ENCODE measurements around the gene OR52E5.

DNA sequence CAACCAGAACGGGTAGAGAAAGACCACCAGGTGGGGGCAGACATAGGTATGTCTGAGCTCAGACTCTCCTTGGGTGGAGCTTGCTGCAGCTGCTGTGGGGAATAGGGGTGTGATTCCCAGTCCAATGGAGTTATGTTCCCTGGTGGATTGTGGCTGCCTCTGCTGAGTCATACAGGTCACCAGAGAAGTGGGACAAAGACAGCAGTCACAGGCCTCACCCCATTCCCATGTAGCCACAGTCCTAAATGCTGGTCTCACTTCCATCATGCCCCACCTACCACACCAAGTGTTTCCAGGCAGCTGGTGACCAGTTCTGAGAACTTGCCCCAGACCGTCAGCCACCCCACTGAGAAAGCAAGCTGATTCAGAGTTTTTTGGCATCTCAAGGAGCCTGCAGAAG lies 17.5 kb downstream of the OR52E5 start:
- TF ChIP-seq ZFX (IDR thresholded peaks at IDR 0.05) (no peak), EZH2phosphoT487 (IDR thresholded peaks at IDR 0.05; ENCODE audit: borderline replicate concordance) (no peak), MAX (IDR thresholded peaks at IDR 0.05) (no peak), CTCF (IDR thresholded peaks at IDR 0.05 in 2 of 3, conservative IDR thresholded peaks at IDR 0.05 in 1 of 3; ENCODE audit: borderline replicate concordance in 1 of 3, insufficient read depth in 1 of 3, low read depth in 2 of 3, low read length in 2 of 3) (no peak), YY1 (IDR thresholded peaks at IDR 0.05; ENCODE audit: extremely low read depth, insufficient replicate concordance, low read depth, low read length) (no peak)
- TF ChIP-seq, protein P1, sequence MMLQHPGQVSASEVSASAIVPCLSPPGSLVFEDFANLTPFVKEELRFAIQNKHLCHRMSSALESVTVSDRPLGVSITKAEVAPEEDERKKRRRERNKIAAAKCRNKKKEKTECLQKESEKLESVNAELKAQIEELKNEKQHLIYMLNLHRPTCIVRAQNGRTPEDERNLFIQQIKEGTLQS (IDR thresholded peaks at IDR 0.05) = no peak

Measured in HCT116 (cell line).